ENCODE data around the gene IDH3G.

Gene IDH3G

GRCh38 chrX:153814591-153815315 lies 20.6 kb upstream of the IDH3G start:
- no peak for DNase-seq

GRCh38 chrX:153813161-153813560 lies 19.0 kb upstream of the IDH3G start:
- DNase-seq: no peak

- peak; percentile 4 for DNase-seq
These were observed 18.0 kb upstream of the IDH3G start for GRCh38 chrX:153812220-153812619.

GRCh38 chrX:153807976-153808375 lies 13.8 kb upstream of the IDH3G start:
- no peak for DNase-seq

GRCh38 chrX:153806999-153807575 lies 12.9 kb upstream of the IDH3G start:
- DNase-seq: no peak

- DNase-seq: no peak
These were observed 11.3 kb upstream of the IDH3G start for GRCh38 chrX:153805436-153805835.

- no peak for DNase-seq
These were observed 10.4 kb upstream of the IDH3G start for GRCh38 chrX:153804621-153805020.

- no peak for DNase-seq
These were observed 10.0 kb upstream of the IDH3G start for GRCh38 chrX:153804100-153804595.

GRCh38 chrX:153803211-153804099 lies 9.3 kb upstream of the IDH3G start:
- DNase-seq: no peak

GRCh38 chrX:153802513-153803045 lies 8.4 kb upstream of the IDH3G start:
- no peak for DNase-seq

- DNase-seq: no peak
These were observed 7.5 kb upstream of the IDH3G start for GRCh38 chrX:153801669-153802068.

GRCh38 chrX:153800746-153801145 lies 6.6 kb upstream of the IDH3G start:
- no peak for DNase-seq

GRCh38 chrX:153800177-153800722 lies 6.1 kb upstream of the IDH3G start:
- no peak for DNase-seq

GRCh38 chrX:153799326-153799725 lies 5.2 kb upstream of the IDH3G start:
- DNase-seq: no peak

GRCh38 chrX:153797415-153798015 lies 3.3 kb upstream of the IDH3G start:
- DNase-seq: no peak

GRCh38 chrX:153794897-153795816 lies 982 bp upstream of the IDH3G start:
- no peak for DNase-seq

GRCh38 chrX:153793291-153793690 lies 884 bp downstream of the IDH3G start:
- DNase-seq: no peak

GRCh38 chrX:153792368-153792767 lies 1.8 kb downstream of the IDH3G start:
- DNase-seq: no peak

GRCh38 chrX:153791104-153791852 lies 2.9 kb downstream of the IDH3G start:
- DNase-seq: no peak

- no peak for DNase-seq
These were observed 4.5 kb downstream of the IDH3G start for GRCh38 chrX:153789654-153790053.

- DNase-seq: no peak
These were observed 7.5 kb downstream of the IDH3G start for GRCh38 chrX:153786669-153787068.
